Activated CD4-positive, alpha-beta T cell treated with anti-CD3 and anti-CD28 coated beads, Interleukin-2, amount 50 U/mL, for 48 hours (primary cell): ENCODE data around the gene MRPL48.
"Not testable (repeated sequence)": the region's sequence is repeated elsewhere in the genome, so short reads cannot be mapped to it uniquely, and the experiment has no call there.

Experiments
- DNase-seq, 2 experiments: peaks; one replicate each; pipeline ENCODE4 v3.0.0-alpha.2; 2020

The MRPL48 gene

DNA sequence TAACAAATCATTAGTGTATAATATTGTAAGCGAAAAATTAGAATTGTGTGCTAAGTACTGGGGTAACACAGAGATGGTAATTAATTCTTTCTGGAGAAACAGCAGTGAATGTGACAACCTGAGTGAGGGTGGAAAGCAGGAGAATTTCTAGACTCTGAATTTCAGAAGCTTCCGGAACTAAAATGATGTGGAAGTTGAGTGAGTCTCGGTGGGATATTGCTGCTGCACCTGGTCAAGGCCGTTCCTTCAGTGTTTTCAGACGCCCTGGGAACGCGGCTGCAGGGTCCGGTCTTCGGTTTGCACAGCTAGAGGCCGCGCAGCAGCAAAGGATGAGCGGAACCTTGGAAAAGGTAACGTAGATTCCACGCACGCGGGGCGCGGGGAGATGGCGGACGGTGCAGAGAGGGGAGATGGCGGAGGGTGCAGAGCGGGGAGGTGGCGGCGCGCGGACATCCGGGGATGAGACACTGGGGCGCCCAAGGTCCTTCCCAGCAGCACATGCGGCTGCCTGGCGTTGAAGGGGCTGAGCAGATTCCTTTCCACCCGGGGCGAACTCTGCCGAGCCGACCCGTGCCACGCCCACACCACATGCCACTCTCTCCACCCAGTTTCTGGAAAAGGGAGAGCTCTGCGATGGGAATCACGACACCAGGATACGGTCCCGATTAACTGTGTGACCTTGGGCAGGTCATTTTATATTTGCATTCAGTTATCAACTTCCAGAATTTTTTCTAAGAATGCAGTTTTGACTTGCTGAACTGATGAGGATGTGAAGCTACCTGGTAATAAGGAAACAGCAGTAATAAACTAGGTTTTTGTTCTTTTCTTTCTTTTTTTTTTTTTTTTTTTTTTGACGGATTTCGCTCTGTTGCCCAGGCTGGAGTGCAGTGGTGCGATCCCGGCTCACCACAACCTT is at the start of gene MRPL48:
Gene MRPL48, plus strand, starts transcription at position 232 of the 916 bp plus-strand sequence. Its CDS starts 98 bp downstream, at position 330.
- DNase-seq, result peak; percentile 89 to 92

DNA sequence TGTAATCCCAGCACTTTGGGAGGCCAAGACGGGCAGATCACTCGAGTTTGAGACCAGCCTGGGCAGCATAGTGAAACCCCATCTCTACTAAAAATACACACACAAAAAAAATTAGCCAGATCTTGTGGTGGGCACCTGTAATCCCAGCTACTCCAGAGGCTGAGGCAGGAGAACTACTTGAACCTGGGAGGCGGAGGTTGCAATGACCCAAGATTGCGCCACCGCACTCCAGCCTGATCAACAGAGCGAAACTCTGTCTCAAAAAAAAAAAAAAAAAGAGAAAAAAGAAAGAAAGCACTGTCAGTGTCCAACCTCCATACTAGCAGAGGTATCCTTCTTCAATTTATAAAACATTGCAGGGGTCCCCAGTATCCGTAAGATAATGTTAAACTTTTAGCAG is 44.6 kb upstream of the MRPL48 start:
- DNase-seq, result no peak

DNA sequence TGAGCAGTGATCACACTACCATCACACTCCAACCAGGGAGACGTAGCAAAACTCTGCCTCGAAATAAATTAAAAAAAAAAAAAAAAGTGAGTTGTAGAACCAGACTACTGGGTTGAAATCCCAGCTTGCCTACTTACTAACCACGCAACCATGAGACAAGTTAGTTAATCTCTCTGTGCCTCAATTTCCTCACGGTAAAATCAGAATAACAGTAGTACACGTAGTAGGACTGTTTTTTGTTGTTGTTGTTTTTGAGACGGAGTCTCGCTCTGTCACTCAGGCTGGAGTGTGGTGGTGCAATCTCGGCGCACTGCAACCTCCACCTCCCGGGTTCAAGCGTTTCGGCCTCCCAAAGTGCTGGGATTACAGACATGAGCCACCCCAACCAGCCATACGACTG is 41.0 kb upstream of the MRPL48 start:
- DNase-seq, result no peak

DNA sequence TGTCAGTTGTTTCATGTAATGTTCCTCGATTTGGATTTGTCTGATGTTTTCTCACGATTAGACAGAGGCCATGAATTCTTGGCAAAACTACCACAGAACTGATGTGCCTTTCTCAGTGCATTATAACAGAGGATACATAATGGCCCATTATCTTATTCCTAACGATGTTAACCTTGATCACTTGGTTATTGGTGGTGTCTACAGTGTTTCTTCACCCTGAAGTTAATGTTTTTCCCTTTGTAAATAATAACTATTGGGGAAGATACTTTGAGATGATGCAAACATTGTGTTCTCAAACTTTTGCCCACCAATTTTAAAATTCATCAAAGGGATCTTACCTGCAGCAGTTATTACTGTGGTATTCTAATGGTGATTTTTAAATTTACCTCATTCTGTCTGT is 39.9 kb upstream of the MRPL48 start:
- no peak for DNase-seq

DNA sequence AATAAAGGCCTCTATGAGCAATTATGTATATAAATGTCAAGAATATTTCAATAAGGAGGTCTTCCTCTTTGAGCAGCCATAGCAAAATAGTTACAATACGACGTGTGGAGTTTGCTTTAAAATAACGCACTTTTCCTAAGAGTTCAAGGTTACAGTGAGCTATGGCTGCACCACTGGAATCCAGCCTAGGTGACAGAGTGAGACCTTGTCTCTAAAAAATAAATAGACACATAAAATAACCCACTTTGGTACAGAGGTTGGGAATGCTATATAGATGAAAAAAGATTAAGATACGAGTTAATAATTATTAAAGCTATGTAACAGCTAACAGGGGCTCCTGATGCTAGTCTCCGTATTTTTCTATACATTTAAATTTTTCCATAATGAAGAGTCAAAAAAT is 39.4 kb upstream of the MRPL48 start:
- no peak for DNase-seq

DNA sequence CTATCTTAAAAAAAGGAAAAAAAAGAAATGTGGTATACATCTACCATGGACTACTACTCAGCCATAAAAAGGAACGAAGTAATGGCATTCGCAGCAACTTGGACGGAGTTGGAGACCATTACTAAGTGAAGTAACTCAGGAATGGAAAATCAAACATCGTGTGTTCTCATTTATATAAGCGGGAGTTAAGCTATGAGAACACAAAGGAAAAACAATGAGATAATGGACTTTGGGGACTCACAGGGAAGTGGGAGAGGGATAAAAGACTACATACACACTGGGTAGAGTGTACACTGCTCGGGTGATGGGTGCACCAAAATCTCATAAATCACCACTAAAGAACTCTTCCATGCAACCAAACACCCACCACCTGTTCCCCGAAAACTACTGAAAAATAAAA is 38.6 kb upstream of the MRPL48 start:
- no peak for DNase-seq

DNA sequence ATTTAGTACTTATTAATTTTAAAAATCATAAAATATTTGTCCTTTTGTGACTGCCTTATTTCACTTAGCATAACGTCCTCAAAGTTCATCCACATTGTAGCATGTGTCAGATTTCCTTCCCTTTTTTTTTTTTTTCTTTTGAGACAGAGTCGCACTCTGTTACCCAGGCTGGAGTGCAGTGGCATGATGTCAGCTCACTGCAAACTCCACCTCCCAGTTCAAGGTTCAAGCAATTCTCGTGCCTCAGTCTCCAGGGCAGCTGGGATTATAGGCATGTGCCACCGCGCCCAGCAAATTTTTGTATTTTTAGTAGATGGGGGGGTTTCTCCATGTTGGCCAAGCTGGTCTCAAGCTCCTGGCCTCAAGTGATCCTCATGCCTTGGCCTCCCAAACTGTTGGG is 37.4 kb upstream of the MRPL48 start:
- DNase-seq, result no peak

DNA sequence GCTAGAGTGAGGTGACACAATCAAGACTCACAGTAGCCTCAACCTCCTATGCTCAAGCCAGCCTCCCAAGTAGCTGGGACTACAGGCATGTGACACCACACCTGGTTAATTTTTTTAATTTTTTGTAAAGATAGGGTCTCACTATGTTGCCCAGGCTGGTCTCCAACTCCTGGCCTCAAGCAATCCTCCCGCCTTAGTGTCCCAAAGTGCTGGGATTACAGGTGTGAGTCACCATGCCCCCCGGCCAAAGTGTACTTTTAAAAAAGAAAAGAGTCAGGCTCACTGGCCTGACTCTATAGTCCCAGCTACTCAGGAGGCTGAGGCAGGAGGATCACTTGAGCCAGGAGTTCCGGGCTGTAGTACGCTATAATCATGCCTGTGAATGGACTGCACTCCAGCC is 36.8 kb upstream of the MRPL48 start:
- DNase-seq, result not testable (repeated sequence)

DNA sequence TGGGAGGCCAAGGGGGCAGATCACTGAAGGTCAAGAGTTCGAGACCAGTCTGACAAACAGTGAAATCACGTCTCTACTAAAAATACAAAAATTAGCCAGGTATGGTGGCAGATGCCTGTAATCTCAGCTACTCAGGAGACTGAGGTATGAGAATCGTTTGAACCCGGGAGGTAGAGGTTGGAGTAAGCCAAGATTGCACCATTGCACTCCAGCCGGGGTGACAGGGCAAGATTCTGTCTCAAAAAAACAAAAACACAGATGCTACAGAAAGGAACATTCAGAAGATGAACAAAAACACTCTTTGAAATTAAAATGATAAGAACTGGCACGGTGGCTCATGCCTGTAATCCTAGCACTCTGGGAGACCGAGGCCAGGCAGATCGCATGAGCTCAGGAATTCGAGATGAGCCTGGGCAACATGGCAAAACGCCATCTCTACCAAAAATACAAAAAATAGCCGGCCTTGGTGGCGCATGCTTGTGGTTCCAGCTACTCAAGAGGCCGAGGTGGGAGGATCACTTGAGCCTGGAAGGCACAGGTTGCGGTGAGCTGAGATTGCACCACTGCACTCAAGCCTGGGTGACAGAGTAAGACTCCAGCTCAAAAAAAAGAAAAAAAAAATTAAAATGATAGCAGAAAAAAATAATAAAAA is 35.3 kb upstream of the MRPL48 start:
- no peak for DNase-seq

DNA sequence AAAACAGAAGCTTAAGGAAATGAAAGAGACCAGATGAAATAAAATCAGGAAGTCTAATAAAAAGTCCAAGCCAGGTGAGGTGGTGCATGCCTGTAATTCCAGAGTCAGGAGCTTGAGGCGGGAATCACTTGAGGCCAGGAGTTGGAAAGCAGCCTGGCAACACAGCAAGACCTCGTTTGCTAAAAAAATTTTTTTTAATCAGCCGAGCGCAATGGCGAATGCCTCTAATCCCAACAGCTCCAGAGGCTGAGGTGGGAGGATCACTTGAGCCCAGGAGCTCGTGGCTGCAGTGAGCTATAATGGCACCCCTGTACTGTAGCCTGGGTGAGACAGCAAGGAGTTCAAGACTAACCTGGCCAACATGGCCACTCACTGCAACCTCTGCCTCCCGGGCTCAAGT is 34.8 kb upstream of the MRPL48 start:
- no peak for DNase-seq

DNA sequence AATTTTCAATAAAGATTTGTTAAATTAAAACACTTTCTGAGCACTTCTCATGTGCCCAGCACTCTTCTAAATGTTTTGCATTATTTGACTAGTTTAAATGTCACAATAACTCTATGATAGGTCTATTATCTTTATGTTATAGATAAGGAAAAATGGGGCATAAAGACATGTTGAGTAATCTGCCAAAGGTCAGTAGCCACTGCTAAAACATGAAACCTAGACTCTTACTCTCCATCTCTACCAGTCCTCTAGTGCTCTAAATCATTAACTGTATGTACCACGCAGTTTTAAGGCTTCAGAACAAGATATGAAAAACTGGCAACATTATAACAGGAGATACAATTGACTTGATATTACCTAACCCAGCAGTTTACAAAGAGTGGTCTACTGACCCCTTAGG is 33.7 kb upstream of the MRPL48 start:
- DNase-seq, result no peak

DNA sequence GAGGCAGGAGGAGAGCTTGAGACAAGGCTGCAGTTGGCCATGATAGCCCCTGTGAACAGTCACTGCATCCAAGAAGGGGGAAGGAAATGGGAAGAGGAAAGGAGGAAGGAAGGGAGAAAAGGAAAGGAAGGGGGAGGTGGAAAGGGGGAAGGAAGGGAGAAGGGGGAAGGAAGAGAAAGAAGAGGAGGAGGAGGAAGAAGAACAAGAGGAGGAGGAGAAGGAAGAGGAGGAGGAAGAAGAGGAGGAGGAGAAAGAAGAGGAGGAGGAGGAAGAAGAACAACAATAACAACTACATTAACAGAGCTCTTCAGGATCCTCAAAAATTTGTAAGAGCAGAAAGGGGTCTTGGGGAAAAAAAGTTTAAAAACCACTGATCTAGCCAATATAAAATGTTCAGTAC is 32.0 kb upstream of the MRPL48 start:
- DNase-seq, result no peak

DNA sequence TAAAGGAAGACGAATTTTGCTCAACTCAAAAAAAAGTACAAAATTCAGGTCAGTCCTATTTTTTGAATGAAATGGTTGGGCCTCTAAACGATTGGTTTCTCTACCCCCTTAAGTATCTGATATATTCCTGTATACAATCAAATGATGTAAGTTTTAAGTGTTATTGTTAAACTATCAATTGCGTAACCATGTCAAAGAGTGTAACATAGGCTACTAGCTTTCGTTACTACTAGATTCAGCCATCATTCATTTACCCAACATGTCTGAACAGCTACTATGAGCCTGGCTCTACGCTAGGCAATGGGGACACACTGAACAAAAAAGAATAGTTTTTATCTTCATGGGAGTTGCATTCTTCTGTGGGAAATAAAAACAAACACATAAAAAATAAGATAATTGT is 30.1 kb upstream of the MRPL48 start:
- no peak for DNase-seq

DNA sequence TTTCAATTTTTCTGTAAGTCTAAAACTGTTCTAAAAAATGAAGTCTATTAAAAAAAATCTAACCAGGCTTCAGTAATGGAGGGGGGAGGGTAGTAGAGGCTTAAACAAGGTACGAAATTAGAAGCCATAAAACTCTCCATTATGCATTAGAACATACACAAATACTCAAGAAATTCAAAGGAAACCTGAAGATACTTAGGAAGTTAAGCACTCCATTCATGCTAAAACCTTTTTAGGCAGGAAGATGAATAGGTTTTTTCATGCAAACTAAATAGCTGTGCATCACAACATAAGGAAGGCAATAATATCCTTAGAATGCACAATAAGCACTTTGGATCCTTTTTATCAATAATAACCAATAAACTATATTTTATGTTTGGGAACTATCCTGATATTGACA is 29.2 kb upstream of the MRPL48 start:
- no peak for DNase-seq

DNA sequence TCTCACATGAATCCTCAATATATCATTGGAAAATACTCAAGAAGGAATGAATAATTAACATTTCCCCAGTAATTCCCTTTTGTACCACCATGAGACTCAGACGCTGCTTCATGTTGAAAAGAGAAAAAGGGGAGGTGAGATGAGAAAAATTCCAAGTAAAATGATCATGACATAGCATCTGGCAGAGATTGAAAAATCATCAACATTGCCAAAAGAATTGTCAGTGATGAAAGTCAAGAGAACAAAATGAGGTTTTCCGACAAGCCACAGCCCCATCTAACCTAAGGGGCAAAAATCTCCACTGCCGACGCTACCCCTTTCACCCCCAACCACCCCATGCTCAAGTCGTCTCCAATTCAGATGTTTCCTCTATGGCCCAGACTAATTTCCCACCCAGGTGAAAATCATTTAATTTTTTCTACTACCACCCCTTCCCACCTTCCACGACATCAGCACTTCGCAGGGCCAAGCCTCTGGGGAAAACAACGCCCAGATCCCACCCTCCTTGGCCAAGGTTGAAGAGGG is 28.0 kb upstream of the MRPL48 start:
- no peak for DNase-seq

DNA sequence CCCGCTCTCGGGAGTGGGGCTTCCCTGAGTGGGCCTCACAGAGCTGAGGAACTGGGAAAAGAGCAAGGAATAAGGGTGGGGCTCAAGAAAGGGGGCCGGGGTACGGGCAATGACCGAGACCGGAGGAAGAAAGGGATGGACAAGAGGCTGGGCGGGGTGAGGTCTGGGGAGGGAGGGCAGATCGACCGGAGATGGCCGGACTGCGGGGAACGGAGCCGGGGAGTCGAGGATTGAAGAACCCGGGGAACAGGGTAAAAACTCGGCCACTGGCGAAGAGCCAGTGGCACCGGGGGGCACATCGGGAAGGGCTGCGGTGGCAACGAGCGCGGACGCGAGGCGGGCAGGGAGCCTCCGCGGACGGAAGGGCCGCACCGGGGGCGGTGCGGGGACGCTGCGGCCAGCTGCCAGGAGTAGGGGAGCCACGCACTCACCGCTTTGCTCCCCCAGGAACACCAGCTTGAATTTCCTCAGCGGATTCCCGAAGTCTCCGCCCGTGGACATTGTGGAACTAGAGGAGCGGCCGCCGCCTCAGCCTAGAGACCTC is 27.5 kb upstream of the MRPL48 start:
- peak in 1 of 2 experiments; percentile 9 for DNase-seq

DNA sequence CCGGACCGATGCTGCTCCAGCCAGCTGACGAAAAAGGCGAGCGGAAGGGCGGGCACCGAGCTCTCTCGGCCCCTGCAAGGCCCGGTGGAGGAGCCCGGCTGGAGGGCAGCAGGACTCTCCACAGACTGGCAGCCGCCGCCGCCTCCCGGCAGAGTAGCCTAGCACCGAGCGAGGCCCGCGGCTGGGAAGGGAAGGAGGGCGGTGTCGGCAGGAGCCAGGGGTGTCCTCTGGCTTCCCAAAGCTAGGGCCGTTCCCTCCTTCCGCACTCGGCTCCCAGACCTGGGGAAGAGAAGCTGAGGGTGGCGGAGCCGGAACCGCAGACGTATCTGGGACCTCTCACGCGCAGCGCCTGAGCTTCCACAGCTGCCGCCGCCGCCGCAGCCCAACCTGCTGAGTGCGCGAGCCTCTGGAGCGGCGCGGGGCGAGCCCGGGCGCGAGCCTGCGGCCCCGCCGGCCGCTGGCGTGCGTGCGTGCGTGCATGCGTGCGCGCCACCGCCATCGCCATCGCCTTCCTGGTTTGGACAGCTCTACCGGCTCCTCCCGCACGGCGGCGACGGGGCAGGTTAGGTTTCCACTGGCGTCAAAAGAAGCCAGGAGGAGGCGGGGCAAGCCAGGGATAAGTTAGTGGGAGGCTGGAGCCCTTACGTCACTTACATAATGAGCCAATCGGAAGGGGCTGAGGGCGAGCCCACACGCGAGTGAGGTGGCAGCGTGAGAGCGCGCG is 26.8 kb upstream of the MRPL48 start, which contains the start of gene RAB6A:
Gene RAB6A, minus strand, starts transcription at position 396 of the 724 bp plus-strand sequence. CDS start 439 bp downstream, outside the sequence.
- peak; percentile 99 to 100 for DNase-seq

DNA sequence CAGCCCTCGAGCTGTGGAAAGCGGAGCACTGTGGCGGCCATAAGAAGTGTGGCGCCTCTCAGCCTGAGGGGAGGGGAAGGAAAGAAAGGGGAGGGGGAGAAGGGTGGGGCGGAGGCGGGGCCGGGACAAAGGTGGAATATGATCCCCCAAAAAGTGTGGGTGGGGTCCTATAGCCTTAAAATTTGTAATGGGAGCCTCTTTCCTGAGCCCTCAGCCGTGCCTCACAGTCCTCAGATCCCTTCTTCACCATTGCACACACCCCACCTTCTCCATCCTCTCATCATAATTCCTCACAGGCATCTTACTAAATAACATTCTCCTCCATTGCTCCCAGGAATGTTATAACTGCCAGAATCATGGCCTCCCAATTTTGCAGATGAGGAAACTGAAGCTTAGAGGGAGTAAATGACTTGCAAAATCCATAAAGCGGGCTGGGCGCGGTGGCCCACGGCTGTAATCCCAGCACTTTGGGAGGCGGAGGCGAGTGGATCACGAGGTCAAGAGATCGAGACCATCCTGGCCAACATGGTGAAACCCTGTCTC is 26.2 kb upstream of the MRPL48 start:
- DNase-seq, result peak in 1 of 2 experiments; percentile 4

DNA sequence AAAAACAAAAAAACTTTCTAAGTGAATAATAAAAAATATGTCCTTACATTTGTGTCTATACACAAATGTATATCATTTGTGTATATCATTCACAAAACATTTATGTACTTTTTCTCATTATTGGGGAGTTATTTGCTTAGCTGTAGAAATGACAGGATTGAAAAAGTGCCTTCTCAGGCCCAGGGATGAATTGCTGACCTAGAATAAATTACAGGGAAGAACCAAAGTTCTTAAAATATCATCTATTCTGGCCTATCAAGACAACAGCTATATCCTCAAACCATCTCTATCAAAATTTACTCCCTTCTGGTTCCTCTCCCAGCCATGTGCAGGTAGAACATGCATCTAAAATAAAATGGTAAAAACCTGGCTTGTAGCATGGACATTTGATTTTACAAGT is 24.9 kb upstream of the MRPL48 start:
- DNase-seq, result no peak

DNA sequence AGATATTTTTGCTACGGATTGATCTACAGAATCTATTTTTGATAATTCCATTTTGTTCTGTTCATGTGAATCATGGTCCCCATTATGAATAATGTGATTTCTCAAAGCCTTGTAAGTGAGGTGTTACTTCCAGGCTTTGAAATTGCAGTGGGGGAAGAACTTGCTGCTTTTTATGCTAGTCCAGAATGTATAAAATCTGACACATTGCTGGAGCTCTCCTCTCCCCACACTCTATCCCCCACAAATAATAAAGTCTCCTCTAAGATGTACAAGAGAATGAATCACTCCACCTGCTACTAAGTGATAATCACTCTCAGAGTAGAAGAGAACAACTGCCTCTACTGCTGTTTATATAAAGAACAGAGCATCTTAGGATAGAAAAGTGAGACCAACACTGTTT is 20.9 kb upstream of the MRPL48 start:
- DNase-seq, result no peak

DNA sequence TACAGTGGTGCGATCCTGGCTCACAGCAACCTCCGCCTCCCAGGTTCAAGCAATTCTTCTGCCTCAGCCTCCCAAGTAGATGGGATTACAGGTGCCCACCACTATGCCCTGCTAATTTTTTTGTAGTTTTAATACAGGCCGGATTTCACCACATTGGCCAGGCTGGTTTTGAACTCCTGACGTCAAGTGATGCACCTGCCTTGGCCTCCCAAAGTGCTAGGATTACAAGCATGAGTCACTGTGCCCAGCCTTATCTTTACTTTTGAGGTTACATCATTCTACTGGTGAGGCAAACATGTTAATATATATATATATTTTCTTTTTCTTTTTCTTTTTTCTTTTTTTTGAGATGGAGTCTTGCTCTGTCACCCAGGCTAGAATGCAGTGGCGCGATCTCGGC is 16.9 kb upstream of the MRPL48 start:
- DNase-seq, result not testable (repeated sequence)

DNA sequence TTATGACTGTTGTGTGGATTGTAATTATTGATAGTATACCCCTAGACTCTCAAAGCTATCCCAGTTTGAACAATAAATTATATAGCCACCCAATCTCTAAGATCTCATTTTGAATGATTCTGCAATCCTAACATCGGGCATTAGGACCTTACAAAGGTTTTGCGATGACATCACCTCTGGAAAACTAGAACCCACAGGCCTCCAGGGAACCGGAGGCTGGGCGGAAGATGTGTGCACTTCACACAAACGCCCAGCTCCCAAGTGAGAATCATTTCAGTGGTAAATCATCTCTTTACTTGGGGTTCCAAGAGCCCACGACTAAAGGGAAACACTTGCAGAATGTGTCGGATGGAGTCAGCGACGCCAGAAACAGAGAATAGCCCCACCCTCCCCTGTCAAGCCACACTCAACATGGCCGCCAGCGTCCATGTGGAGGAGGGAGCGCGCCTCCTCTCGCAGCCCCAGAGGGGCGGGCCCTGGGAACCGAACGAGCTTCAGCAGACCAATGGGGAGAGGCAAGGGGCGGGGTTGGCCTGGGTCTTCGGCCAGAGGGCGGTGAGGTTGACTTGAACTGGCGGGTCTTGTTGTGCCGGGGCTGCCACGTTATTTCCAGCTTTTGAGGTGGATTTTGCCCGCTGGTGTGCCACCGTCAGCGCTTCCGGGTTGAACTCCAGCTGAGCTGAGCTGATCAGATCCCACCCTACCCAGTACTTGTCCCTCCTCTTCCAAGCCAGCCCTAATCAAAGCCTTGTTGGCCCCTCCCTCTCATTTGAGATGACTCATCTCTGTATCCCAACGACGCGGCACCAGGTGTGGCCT is 8.4 kb upstream of the MRPL48 start:
- peak; percentile 99 for DNase-seq
